Adrenal gland (tissue), 5 donors: Measurements from ENCODE around the gene LRIF1.

Experiments
- POLR2A ChIP-seq, 2 donors: fragments of 450-650 bp; IDR thresholded peaks; one replicate each; pipeline ENCODE4 v1.6.1; 2017; ENCODE audit warnings: antibody characterized with exemption in 2 of 2, mild to moderate bottlenecking in 2 of 2, moderate library complexity in 1 of 2
- TF ChIP-seq, protein P1 (sequence below), 6 experiments: fragments of 450-650 bp in 4 of 6; fragments of 200-600 bp in 2 of 6; sonication (generic) in 1 of 6; IDR thresholded peaks; 1 replicate in 5 of 6; 2 replicates in 1 of 6; pipeline versions ENCODE4 v1.5.1 to v1.8.0; 2016 to 2021; ENCODE audit warnings: antibody characterized with exemption in 6 of 6, mild to moderate bottlenecking in 2 of 6, moderate library complexity in 1 of 6
- donor health status: DM: no; HTN: no; CAD: no.

DNA sequence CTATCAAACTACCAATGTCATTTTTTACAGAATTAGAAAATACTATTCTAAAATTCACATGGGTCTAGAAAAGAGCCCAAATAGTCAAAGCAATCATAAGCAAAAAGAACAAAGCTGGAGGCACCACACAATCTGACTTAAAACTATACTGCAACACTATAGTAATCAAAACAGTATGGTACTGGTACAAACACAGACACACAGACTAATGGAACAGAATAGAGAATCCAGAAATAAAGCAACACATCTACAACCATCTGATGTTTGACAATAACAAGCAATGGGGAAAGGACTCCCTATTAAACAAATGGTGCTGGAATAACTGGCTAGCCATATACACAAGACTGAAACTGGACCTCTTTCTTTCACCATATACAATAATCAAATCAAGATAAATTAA lies 50.9 kb downstream of the LRIF1 start:
- TF ChIP-seq, protein P1, sequence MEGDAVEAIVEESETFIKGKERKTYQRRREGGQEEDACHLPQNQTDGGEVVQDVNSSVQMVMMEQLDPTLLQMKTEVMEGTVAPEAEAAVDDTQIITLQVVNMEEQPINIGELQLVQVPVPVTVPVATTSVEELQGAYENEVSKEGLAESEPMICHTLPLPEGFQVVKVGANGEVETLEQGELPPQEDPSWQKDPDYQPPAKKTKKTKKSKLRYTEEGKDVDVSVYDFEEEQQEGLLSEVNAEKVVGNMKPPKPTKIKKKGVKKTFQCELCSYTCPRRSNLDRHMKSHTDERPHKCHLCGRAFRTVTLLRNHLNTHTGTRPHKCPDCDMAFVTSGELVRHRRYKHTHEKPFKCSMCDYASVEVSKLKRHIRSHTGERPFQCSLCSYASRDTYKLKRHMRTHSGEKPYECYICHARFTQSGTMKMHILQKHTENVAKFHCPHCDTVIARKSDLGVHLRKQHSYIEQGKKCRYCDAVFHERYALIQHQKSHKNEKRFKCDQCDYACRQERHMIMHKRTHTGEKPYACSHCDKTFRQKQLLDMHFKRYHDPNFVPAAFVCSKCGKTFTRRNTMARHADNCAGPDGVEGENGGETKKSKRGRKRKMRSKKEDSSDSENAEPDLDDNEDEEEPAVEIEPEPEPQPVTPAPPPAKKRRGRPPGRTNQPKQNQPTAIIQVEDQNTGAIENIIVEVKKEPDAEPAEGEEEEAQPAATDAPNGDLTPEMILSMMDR (IDR thresholded peaks at IDR 0.05) = no peak
- TF ChIP-seq POLR2A (IDR thresholded peaks at IDR 0.05) = no peak
